Body of pancreas (tissue), 4 donors: Measurements from ENCODE around the gene UCKL1.

Experiments
- CTCF ChIP-seq, 7 experiments: fragments of 450-650 bp in 4 of 7; fragments of 200-600 bp in 3 of 7; sonication (generic) in 3 of 7; IDR thresholded peaks; one replicate each; pipeline ENCODE4 v1.5.1; 2016 to 2019; ENCODE audit warnings: antibody characterized with exemption in 7 of 7
- POLR2A ChIP-seq, 3 donors: fragments of 450-650 bp; IDR thresholded peaks; one replicate each; pipeline ENCODE4 v1.6.1; 2016; ENCODE audit warnings: antibody characterized with exemption in 3 of 3, mild to moderate bottlenecking in 2 of 3

GRCh38 chr20:63926298-63926697, 29.9 kb downstream of the UCKL1 start:
- TF ChIP-seq CTCF (IDR thresholded peaks at IDR 0.05): no peak
- TF ChIP-seq POLR2A (IDR thresholded peaks at IDR 0.05): no peak
